OCI-LY3 (cell line): ENCODE results near the gene ZNF85.

Experiments used
- CTCF ChIP-seq: fragments of 200-600, 300-600 bp; sonication (generic); IDR thresholded peaks from 2 replicates; pipeline ENCODE4 v1.5.1; 2014; ENCODE audit warnings: antibody characterized with exemption, low read length, low read depth
- EZH2phosphoT487 ChIP-seq: fragments of 200-600 bp; shearing (Covaris generic); IDR thresholded peaks from 2 replicates; pipeline ENCODE4 v1.6.1; 2018; ENCODE audit warnings: antibody characterized with exemption, mixed run types, low read depth

DNA sequence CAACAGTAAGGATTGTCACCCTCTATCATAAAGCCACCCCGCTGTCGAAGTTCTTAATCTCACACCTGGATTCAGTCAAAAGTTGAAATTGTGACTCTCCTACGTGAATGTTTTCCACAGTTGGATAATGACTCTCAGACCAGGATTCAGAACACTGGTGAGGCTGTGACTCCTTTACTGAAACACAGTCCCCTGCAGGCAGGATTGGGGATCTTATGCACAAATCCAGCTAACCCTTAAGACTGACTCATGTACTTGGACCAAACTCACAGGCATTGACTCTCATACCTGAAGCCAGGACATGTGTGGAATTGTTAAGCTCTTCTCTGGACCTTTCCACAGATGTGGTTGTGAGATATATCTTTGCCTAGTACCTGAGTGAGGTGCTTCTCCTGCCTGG lies 46.8 kb downstream of the ZNF85 start:
- TF ChIP-seq CTCF: no peak
- no peak for TF ChIP-seq EZH2phosphoT487
